GM18907 (cell line): ENCODE results near the gene ATG16L2.
"Not testable (repeated sequence)": the region's sequence is repeated elsewhere in the genome, so short reads cannot be mapped to it uniquely, and the experiment has no call there.

ENCODE experiments used
- ATAC-seq: cut with Tn5 transposase; IDR thresholded peaks from one replicate; pipeline ENCODE4 v1.9.1; 2021; ENCODE audit warnings: mild to moderate bottlenecking, moderate library complexity; ENCODE audit not compliant: unreplicated experiment

Gene ATG16L2

DNA sequence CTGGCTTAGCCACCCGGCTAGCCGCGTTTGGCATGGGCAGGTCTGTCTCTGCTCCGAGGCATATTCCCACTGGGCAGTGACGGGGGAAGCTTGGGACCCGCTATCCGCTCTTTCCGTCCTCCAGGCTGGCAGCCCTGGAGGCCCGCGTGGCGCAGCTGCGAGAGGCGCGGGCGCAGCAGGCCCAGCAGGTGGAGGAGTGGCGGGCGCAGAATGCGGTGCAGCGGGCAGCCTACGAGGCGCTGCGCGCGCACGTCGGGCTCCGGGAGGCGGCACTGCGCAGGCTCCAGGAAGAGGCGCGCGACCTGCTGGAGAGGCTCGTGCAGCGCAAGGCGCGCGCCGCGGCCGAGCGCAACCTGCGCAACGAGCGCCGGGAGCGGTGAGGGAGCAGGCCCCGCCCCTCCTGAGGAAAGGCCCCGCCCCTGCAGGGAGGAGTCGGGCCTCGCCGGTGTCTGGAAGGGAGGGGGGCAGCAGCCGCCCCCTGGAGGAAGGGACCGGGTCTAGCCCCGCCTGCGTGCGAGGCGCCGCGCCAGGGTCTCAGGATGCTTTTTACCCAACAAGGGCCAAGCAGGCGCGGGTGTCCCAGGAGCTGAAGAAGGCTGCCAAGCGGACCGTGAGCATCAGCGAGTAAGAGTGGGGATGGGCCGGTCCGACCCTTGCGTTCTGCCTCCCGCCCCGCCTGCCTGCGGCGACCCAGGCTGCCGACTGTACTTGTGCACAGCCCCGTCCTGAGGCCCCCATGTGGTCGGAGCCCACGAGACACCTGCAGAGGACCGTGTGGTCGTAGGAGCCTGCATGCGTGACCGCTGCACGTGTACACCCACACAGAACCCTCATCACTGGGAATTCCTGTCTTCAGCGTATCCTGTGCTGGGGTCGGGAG, 7.9 kb downstream of the ATG16L2 start:
- no peak for ATAC-seq

DNA sequence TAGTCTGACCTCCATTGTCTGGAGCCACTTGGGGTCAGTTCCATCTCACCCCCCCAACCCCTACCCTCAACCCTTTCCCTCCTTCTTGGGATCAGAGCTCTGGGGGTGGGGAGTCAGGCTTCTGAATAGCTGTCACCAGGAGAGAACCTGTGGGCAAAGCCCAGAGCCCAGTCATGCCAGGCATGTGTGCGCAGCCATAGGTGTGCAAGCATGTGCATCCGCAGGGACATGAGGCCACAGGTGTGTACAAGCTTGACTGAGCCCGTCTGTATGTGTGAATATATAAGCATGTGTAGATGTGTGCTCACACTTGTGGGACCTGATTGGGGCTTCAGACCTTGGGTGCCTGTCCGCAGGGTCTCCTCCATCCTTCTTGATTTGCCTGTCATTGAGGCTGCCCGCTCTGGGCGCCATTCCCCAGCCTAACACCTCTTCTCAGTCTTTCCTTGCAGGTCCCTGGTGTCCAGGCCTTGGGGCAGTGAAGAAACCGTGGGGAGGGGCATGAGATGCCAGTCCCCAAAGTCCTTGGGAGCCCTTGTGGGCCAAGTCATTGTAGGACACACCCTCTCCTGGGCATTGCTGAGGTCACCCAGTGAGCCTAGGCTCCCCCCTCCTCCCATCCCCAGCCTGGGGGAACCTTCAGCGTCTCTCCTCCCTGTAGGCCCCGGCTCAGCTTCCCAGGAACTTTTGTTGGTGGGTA, 9.0 kb downstream of the ATG16L2 start:
- no peak for ATAC-seq

DNA sequence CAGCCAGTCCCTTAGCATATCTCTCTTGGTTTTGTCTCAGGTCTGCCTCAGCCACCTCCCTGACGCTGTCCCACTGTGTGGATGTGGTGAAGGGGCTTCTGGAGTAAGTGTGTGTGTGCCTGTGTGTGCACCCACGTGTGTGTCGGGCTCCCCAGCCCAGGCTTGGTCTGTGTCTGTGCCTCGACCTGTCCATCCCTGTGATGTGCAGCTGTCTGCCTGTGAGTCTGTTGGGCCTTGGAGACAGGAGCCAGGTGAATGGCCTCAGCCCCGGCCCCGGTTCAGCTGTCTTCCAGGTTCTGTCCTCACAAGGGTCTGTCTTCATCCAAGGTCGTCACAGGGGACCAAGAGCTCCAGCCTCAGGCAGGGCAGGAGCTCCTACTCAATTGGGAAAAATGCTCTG, 9.8 kb downstream of the ATG16L2 start:
- ATAC-seq: no peak

DNA sequence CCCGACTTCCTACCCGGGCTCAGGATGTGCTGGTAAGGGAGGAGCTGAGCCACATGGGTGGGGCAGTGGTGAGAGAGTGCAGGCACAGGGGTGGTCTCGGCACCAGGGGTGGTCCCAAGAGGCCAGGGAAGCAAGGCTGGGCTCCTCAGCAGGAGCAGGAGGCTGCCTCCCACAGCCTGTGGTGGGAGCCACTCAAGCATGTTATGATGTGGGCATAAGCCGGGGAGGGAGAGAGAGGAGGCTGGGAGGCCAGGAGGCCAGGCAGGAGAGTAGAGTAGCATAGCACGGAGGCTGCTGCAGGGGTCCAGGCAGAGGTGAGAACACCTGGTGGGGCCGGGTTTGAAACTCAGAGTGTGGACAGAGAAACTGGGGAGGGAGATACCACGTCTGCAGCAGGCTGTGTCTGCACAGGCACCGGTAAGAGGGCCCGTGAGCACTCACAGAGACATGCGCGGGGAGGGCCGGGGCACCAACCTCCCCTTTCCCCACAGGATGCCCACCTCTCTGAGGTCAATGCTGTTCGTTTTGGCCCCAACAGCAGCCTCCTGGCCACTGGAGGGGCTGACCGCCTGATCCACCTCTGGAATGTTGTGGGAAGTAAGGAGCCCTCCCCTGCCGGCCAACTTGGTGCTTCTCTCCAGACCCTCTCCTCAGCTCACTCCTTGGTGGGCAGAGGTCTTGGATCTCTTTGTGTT, 10.7 kb downstream of the ATG16L2 start:
- ATAC-seq: no peak

DNA sequence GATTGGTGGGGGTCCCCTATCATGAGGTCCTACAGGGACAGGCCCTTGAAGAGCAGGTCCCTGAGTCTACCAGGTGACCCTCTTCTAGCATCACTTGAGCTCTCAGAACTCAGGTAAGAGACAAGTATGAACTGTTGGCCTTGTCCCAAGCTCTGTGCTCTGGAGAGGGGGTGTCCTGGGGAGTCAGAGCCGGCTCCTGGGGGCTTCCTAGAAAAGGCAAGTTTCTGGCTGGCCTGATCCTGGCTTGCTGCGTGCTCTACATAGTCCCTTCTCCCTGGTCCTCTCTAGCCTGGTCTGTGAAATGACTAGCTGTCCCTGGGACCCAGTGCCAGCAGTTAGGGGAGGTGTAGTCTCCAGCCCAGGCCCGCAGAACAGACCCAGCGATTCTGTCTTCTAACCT, 11.4 kb downstream of the ATG16L2 start:
- no peak for ATAC-seq

DNA sequence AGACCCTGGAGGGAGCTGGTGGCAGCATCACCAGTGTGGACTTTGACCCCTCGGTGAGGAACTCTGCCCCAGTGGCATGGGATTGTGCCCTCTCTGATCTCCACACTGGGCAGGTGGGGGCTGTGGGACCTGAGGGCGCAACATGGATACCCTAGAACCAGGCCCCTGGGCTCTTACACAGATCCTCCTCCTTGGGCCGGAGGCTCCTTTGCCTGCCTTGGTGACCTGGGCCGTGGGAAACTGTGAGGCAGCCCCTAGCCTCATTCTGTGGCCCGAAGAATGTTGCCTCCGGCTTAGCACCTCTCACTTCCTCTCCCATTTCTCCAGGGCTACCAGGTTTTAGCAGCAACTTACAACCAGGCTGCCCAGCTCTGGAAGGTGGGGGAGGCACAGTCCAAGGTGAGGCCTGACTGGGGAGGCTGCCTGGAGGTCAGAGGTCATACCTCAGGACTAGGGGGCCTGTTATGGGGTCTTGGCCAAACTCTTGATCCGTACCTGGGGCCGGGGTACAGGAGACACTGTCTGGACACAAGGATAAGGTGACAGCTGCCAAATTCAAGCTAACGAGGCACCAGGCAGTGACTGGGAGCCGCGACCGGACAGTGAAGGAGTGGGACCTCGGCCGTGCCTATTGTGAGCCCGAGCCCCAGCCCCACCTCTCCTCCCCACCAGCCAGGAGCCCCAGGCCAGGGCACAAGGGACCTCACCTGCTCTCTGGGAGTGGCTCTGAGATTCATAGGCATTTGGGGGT, 12.2 kb downstream of the ATG16L2 start:
- ATAC-seq: no peak

DNA sequence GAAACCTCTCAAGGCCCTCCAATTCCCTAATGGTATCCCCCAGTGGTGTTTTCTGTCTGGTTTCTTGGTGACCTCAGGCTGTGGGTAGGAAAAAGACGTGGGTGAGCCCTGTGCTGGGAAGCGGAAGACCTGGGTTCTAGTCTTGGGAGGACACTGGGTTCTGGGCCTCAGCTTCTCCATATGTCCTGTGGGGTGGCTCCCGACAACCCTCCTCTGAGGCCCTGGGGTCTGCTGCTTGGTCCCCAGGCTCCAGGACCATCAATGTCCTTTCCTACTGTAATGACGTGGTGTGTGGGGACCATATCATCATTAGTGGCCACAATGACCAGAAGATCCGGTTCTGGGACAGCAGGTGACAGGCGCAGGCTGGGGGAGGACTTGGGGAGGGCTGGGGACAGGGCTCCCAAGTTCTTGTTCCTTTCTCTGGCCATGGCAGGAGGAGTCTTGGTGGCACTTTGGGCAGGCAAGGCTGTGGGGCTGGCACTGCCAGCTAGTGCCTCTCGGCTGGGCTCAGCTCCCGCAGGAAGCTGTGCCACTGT, 12.8 kb downstream of the ATG16L2 start:
- ATAC-seq: no peak

DNA sequence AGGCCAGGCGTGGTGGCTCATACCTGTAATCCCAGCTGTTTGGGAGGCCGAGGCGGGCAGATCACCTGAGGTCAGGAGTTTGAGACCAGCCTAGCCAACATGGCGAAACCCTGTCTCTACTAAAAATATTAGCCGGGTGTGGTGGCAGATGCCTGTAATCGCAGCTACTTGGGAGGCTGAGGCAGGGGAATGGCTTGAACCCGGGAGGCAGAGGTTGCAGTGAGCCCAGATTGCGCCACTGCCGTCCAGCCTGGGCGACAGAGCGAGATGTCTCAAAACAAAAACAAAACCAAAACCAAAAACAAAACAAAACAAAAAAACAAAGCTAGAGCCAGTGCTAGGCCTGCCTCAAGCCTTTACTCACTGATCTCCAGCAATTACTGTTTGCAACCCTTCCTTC, 13.4 kb downstream of the ATG16L2 start:
- not testable (repeated sequence) for ATAC-seq

DNA sequence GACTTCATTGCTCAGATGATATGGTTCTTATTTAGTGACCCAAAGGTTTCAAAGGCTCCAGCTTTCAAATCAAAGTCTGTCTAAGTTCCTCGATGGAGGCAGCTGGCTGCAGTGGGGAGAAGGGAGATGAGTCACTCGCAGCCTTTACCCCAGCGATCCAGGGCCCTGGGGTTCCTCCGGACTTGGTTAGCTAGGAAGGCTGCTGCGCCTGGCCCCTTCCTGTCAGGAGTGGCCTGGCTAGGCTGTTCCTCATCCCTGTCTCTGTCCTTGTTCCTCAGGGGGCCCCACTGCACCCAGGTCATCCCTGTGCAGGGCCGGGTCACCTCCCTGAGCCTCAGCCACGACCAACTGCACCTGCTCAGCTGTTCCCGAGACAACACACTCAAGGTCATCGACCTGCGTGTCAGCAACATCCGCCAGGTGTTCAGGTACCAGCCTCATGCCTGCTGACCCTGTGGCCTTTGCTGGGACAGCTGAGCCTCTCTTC, 13.9 kb downstream of the ATG16L2 start:
- ATAC-seq: no peak

DNA sequence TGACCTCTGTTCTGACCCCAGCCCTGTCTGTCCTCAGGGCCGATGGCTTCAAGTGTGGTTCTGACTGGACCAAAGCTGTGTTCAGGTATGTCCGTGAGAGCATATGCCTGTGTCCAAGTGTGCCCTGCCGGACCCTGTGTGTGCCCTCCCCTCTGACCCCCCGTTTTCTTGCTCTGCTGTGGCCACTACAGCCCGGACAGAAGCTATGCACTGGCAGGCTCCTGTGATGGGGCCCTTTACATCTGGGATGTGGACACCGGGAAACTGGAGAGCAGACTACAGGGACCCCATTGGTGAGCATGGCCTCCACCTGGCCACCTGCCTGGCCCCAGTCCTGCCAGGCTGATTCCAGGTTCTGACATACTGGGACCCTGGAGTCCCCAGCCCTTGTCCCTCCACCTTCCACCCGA, 14.5 kb downstream of the ATG16L2 start:
- ATAC-seq: no peak

DNA sequence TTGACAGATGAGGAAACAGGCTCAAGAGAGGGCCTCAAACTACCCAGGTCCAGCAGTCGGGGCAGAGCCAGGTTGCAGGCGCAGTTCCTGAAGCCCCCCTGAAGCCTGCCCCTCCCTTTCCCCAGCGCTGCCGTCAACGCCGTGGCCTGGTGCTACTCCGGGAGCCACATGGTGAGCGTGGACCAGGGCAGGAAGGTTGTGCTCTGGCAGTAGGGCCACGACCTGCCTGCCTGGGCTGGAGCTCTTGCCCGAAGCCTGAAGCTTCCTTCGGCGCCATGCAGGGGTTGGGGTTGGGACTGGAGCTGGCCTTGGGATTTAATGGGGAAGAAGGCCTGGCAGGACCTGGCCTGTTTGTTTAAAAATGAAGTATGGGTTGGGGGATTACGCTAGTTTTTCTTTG, 15.0 kb downstream of the ATG16L2 start:
- ATAC-seq: no peak

DNA sequence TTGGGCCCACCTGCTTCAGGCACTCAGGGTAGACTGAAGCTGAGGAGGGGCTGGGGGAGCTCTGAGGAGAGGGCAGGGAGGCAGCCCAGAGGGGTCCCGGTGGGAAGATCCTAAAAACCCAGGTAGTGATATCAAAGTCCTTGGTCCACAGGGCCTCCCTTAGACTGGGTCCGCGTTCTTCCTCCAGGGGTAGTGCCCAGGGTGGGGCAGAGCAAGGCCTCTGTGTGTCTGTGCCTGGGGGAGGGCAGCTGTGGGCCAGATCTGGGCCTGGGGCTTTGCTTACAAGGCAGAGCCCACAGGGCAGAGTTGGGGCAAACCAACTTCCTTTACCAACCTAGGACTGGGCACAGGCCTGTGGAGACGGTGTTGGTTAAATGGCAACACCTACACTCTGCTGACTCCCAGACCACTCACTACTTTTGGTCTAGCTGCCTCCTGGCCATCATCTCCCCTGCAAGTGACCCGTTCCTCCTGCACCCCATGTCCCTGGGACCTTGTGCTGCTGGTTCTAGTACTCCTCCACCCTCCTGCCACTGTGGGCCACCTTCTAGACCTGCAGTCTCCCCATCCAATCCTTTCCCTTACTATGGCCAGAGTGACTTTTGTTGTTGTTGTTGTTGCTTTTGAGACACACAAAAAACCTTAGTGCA, 15.8 kb downstream of the ATG16L2 start:
- no peak for ATAC-seq

DNA sequence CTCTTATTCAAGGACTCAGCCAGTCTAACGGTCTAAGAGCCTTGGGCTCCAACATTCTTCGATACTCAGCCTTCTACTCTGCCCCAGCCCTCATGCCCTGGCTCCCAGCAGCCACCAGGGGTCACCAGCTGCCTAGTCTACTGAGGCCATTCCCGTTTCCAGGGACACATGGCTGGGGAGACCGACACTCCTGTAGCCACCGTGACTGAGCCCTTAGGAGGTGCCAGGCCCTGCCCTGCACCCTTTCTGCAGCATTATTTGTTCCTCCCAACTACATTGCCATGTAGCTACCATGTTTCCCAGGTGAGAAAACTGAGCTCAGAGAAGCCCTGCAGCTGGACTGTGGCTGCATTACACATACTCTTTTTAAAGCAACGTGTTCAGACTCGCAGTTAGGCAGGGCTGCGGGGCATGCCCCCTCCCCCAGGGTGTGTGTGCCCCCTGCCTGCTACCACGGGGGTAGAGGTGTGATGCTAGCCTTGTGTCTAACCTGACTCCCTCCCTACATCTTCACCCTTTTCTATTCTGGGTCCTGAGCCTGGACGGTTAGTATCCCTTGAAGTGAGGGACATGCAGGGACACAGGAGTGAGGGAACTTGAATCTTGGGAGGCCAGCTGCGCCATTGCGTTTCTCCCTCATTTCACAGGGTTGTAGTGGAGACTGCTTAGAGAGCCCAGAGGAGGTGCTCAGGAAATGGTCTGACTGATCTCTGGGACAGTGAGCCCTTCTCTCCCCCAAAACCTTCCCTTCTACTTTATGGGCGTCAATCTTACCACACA, 17.5 kb downstream of the ATG16L2 start:
- ATAC-seq: no peak

DNA sequence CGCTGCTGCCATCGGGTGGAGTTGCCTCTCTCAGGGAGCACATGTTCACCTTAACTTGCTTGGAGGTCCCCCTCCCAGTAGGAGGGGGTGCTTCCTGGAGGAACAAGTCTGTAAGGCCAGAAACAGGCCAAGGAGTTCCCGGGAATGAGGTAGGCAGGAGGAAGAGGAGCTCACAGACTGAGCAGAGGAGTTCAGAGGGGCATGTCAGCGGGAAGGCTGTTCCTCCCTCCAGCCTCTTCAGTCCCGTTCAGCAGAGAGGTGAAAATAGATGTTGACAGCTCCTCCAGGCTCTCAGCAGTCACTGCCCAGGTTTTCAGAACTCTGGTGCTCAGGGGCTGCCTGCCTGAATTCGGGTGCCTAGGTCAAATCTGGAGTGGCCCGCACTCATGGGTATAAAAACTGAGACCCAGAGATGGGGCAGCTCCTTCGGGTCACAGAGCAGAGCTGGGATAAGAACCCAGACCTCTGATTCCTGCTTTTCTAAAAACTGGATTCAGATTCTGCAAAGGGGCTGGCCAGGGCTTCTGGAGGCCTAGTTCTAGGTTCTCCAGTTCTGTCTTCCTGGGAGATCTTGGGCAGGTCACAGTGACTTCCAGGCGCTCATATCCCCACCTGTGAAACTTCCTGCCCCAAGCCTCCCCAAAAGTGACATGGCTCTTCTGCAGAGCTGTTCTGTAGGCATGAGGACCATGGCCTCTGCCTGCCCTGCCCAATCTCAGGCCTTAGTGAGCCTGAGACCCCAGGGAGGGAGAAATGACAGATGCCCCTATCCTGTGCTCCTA, 18.3 kb downstream of the ATG16L2 start:
- no peak for ATAC-seq

DNA sequence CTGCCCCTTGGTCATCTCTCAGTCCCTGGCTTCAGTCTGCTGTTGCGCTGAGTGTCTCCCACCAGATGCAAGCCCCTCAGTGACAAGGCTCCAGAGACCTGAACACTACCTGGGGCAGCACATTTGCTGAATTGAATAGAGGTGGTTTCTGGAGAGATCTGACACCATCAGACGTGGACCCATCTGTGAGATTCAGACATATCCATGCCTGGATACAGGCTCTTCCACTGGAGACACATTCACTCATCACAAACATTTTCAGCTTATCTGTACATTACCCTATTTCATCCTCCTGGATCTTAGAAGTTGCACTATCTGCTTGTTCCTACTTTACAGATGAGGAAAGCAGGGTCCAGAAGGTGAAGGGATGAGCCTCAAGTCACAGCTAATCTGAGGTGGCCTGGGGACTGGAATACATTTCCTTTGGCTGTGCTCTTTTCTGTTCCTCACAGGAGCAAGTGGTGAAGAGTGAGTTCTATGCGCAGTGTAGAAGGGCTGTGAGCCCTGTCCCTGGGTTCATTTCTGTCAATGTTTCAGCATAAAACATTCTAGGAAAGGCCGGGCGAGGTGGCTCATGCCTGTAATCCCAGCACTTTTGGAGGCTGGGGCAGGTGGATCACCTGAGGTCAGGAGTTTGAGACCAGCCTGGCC, 19.0 kb downstream of the ATG16L2 start:
- ATAC-seq: no peak

DNA sequence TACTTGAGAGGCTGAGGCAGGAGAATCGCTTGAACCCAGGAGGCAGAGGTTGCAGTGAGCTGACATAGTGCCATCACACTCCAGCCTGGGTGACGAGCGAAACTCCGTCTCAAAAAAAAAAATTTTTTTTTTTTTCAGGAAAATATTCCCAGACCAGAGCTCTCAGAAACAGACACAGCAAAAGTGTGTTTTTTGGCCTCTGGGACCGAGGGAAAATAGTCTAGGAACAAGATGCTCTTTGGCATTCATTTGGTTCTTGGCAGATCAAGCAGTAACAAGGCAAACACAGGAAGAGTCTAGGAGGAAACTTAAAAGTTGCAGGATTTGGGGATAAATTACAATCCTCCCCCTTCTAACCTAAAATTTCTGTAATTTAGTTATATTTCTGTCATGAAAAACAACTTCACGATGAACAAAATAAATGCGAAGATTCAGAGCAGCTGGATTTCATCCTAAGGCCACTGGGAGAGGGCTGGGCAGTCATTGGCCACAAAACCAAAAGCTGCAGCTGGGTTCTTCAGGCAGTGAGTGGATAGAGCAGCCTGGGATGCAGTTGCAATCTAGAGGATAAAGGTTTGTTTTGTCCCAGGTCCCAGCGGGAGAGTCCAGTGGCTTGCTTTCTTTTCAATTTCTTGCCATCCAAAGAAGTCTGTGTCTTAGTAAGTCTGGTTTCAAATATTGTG, 19.7 kb downstream of the ATG16L2 start:
- no peak for ATAC-seq

DNA sequence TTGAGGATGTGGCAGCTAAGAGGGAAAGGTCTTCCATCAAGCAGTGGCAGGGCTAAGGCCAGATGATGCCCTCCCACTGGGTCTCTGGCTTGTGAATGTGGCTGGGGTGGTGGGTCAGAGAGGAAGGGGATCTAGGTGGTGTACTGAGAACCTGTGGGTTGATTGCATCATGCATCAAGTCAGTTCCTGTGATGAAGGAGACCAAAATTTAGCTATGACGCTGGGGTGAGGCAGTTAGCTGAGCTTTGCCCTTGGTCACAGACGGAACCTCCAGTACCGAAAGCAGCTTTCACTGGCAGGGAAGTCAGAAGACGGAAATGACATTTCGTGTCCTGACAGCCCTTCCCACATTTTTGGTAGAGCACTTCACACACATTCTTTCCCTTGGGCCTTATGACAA, 20.7 kb downstream of the ATG16L2 start:
- no peak for ATAC-seq
